ENCODE measurements around the gene SPDEF.

The SPDEF gene

GRCh38 chr6:34585512-34586061, 29.5 kb upstream of the SPDEF start:
- in situ Hi-C loops (cut with HindIII; ENCODE audit: low pct_ligation_motif_present, low pct_unique_long_range_greater_than_20kb, low sequenced_read_pairs), result no loop called here

DNA sequence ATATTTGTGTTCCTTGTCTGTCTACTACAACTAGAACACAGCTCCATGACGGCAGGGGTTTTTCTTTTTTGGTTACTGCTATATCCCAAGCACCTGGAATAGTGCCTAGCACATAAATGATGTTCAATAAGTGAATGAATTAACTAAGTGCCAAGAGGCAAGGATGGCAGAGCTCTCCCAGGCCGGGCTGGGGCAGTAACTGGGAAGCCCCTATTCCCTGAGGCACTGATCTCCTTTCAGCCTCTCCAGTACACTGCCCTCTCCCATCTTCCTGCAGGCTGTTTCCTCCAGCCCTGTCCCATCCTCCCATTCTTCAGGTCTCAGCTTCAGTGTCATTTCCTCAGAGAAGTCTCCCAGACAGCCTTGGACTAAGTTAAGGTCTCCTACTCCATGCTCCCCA, 29.0 kb upstream of the SPDEF start:
- DNase-seq, result no peak
- in situ Hi-C loops (cut with HindIII; ENCODE audit: low pct_ligation_motif_present, low pct_unique_long_range_greater_than_20kb, low sequenced_read_pairs), result no loop called here

More at GRCh38 chr6:34585512-34586061, 29.5 kb upstream of the SPDEF start:
- DNase-seq, result no peak

- in situ Hi-C loops (cut with HindIII; ENCODE audit: low pct_ligation_motif_present, low pct_unique_long_range_greater_than_20kb, low sequenced_read_pairs), result no loop called here
- no peak for DNase-seq
These were observed 28.6 kb upstream of the SPDEF start for GRCh38 chr6:34584694-34585093.

DNA sequence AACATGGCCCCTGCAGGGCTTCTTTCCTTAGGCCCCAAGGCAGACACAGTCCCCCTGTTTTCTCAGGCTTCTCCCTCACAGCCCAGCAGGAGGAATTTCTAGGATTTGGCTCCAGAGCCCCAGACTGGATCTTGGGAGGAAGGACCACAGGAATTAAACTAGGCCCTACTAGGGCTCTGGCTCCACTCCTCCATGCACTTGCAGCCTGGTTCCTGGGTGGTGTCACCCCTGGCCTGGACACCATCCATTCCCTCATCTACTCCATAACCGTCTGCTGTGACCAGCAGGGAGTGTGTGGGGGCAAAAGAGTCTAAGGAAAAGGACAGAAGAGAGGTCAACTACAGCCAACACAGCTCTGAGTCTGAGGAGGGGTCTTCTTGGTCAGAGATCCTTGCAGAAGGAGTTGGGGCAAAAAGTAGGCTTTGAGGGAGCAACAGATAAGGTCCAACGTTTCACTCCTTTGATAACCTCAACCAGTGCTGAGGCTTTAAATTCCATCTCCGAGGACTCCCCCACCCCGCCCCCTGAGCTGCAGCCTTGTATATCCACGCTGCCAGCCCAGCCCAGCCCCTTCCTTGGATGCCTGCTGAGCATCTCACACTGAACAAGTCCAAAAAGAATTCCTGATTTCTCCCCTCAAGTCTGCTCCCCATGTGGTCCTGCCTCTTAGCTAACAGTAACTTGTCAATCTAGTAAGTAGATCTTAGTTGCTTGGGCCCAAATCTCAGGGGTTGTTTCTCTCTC, 27.9 kb upstream of the SPDEF start:
- in situ Hi-C loops (cut with HindIII; ENCODE audit: low pct_ligation_motif_present, low pct_unique_long_range_greater_than_20kb, low sequenced_read_pairs), result no loop called here
- DNase-seq, result no peak

DNA sequence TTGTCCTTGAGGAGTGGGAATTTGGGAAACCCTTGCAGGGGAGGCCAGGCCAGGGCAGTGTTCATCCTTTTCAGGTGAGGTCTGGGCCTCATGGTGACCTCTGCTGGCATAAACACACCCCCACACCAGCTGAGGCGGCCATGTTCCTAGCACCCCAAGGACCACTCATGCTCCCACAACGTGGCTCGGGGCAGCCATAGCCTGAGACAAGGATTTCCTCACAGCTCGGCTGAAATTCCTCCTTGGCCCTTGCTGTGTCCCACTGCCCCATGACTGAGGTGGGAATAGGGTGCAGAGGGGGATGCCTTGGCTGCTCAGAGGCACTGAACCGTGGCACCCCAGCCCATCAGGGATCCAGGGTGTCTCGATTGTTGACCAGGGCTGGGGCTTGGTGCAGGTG, 27.3 kb upstream of the SPDEF start:
- in situ Hi-C loops (cut with HindIII; ENCODE audit: low pct_ligation_motif_present, low pct_unique_long_range_greater_than_20kb, low sequenced_read_pairs), result no loop called here
- no peak for DNase-seq

DNA sequence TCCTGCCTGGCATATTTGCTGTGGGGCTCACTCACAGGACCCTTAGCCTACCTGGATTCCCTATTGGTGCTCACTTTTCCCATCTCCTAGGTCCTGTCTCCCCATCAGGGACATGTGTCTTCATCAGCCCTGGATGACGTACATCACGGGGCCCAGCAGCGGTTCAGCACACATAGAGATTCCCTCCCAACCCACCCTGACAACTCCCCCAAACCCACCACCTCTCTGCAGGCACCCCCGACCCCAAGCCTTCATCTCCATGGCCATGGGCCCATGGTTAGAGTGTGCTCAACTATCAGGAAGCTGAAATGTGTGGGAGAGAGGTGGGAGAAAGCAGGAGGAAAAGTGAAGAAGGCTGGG, 25.4 kb upstream of the SPDEF start:
- in situ Hi-C loops (cut with HindIII; ENCODE audit: low pct_ligation_motif_present, low pct_unique_long_range_greater_than_20kb, low sequenced_read_pairs), result no loop called here

DNA sequence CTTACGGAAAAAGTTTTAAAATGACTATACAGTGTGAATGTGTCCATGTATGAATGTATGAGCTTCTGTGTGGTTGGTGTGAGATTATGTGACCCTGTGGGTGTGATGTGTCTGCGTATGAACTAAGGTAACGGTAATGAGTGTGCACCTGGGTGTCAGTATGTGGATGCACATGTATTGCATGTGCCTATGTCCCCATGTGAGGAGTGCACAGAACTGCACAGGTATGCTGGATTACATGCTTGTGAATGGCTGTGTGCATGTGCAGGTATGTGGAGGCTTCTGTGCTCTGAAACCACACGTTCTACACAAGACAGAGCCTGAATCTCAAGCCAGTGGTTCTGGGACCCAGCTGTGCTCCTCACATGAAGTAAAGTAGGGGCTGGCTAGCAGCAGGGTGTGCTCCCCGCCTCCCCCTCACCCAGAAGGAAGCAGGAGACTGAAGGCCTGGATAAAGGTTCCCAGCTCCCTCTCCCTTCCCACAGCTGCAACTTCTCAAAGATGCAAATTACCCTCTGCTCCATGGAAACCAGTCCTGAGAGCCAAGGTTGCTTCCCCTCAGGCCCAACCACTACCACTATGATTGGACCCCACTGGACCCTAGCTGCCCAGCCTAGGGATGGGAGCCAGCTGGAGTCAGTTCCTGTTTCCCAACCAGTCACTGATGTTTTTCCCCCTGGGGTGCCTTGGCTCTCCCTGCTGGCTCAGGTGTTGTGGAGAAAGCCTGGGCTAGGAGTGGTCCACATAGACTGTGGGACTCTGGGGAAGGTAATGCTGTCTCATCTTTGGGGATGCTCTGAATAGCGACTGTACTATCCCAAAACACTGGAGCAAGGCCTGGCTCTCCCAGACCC, 24.8 kb upstream of the SPDEF start:
- in situ Hi-C loops (cut with HindIII; ENCODE audit: low pct_ligation_motif_present, low pct_unique_long_range_greater_than_20kb, low sequenced_read_pairs), result no loop called here
- no peak for DNase-seq

More for the DNA sequence above, 25.4 kb upstream of the SPDEF start:
- DNase-seq, result no peak

GRCh38 chr6:34578445-34579262, 22.5 kb upstream of the SPDEF start:
- in situ Hi-C loops (cut with HindIII; ENCODE audit: low pct_ligation_motif_present, low pct_unique_long_range_greater_than_20kb, low sequenced_read_pairs), result no loop called here
- no peak for DNase-seq

DNA sequence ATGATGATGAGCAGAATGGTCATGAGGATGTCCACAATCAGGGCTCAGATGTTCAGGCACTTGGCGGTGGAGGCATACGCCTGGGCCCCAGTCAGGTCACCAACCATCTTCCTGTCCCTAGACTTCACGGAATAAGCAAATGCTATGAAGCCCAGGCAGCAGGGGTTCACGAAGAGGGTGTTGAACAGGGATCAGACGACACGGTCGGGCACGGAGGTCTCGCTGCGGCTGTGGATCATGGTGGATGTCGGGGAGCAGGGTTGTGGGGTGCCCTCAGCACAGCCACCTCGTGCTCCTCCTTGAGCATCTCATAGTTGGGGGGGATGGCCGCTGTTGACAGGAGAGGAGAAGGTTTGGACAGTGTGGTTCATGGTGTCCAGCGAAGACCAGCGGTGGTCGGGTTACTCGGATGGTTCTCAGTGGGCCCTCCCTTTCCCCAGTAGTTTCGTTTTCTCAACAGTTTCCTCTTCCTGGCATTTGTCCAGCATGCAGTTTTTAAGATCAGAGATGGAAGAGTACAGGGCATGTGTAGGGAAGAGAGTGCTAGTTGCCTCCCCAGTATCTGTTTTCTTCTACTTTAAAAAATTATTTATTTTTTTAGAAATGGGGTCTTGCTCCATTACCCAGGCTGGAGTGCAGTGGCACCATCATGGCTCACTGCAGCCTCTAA, 20.3 kb upstream of the SPDEF start:
- no peak for DNase-seq
- in situ Hi-C loops (cut with HindIII; ENCODE audit: low pct_ligation_motif_present, low pct_unique_long_range_greater_than_20kb, low sequenced_read_pairs), result no loop called here

DNA sequence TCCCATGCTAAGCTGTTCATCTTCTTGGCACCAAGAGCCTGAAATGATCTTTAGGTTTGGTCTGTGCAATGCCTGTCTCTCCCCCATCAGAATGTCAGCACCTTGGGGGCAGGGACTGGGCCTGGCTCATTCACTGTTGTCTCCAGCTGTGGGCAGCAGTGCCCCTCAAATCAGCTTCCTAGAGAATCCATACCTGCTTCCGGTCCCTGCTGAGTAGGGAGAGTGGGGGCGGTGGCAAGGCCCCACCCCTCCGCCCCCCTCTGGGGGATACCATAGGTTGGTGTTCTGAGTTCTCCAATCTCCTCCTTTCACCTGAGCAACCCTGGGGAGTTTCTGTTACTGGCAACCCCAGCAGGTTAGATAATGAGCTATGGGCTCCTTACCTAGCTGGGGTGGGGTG, 19.2 kb upstream of the SPDEF start:
- no peak for DNase-seq
- in situ Hi-C loops (cut with HindIII; ENCODE audit: low pct_ligation_motif_present, low pct_unique_long_range_greater_than_20kb, low sequenced_read_pairs), result no loop called here

- no peak for DNase-seq
- in situ Hi-C loops (cut with HindIII; ENCODE audit: low pct_ligation_motif_present, low pct_unique_long_range_greater_than_20kb, low sequenced_read_pairs), result no loop called here
These were observed 18.6 kb upstream of the SPDEF start for GRCh38 chr6:34574647-34575293.

DNA sequence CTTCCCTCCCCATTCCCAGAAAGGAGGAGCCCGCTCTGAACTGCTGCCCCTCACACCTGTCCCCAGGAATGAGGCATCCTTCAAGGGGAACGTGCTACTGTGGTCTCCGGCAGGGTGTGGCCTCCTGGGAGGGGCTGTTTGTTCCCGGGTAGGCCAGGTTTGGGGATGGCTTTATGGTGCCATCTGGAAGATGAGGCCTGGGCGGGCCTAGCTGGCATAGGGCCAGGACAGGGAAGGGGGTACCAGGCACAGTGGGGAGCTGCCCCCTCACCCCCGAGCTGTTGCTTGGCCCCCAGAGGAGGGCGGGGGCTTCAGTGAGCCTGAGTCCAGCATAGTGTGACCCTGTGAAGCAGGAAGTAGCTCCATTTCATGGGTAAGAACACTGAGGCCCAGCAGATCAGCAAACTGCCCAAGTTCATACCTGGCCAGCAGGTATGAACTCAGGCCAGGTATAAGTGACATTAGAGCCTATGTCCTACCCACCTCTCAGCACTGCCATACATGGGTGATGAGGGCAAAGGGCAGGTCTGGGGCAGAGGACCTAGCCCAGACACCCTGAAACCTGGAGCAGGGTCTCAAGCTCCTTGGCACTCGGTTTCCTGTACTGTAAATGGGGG, 17.5 kb upstream of the SPDEF start:
- DNase-seq, result no peak
- in situ Hi-C loops (cut with HindIII; ENCODE audit: low pct_ligation_motif_present, low pct_unique_long_range_greater_than_20kb, low sequenced_read_pairs), result no loop called here

DNA sequence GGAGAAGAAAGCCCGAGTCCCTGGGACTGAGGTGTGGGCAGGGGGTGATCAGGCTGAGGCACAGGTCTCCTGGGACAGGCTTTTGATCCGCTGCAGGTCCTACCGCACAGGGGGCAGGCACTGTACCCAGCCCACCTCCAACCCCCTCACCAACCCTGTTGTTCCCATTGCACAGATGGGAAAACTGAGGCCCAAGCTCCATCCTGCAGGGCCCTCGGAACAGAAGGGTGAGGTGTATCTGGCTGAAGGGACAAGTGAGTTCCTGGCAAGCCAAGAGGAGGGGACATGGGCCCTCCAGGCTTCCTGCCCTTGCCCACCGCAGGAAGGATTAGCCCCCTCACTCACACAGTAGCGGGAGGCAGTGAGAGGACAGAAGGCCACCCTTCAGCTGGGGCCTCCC, 16.5 kb upstream of the SPDEF start:
- in situ Hi-C loops (cut with HindIII; ENCODE audit: low pct_ligation_motif_present, low pct_unique_long_range_greater_than_20kb, low sequenced_read_pairs), result no loop called here

DNA sequence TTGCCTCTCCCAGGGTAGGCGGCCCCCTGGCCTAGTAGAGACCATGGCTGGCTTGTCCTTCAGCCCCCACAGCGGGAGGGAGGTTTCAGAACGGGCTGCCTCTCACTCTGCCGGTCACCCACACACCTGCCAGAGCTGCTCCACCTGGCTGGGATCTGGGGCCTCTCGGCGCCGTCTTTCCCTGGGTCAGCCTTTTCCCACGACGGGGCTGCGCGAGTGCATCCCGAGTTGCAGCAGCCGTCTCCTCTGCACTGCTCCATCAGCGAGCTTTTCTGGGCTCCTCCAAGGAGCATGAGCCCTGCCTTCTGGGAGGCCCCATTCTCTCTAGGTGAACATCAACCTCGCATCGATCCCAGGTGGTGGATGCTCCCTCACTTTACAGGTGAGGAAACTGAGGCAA, 15.9 kb upstream of the SPDEF start:
- no peak for DNase-seq
- in situ Hi-C loops (cut with HindIII; ENCODE audit: low pct_ligation_motif_present, low pct_unique_long_range_greater_than_20kb, low sequenced_read_pairs), result no loop called here

More for the DNA sequence above, 16.5 kb upstream of the SPDEF start:
- no peak for DNase-seq

- in situ Hi-C loops (cut with HindIII; ENCODE audit: low pct_ligation_motif_present, low pct_unique_long_range_greater_than_20kb, low sequenced_read_pairs), result no loop called here
- DNase-seq, result no peak
These were observed 15.3 kb upstream of the SPDEF start for GRCh38 chr6:34571388-34571787.

DNA sequence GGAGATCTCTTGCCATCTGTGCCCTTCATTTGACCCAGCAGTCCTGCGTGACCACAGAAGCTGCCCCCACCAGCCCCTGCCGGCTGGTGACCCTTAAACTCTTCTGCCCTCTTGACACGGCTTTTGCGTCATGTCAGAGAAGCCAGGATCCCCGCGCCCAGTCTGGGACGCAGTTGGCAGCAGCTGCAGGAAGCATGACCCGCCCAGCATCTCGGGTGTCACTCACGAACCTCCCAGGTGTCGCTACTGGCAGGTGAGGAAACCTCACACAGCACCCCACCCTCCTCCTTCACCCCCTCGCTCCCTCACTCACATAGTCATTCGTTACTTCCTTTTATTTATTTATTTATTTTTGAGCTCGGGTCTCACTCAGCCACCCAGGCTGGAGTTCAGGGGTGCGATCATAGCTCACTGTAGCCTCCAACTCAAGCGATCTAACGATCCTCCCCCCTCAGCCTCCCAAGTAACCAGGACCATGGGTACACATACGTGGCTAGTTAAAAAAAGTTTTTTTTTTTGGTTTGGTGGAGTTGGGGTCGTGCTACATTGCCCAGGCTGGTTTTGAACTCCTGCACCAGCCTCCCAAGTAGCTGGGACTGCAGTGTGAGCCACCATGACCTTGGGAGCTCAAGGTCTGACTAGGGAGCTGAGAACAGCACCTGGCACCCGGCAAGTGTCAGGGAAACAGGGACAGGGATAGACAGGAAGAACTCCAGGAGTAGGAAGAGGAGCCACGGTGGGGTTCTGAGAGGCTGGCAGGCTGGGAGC, 14.1 kb upstream of the SPDEF start:
- in situ Hi-C loops (cut with HindIII; ENCODE audit: low pct_ligation_motif_present, low pct_unique_long_range_greater_than_20kb, low sequenced_read_pairs), result no loop called here

More for the DNA sequence above, 14.1 kb upstream of the SPDEF start:
- no peak for DNase-seq
